22Rv1 (cell line): ENCODE results near the gene PELI1.

ENCODE experiments used
- H3K27ac ChIP-seq: fragments of 450-650 bp; 2 replicates; pipeline ENCODE4 v1.5.1; 2017
- ZFX ChIP-seq: fragments of 450-650 bp; IDR thresholded peaks from 2 replicates; pipeline ENCODE4 v1.6.1; 2017; ENCODE audit warnings: antibody characterized with exemption, borderline replicate concordance
- TF ChIP-seq, protein P1 (sequence below): fragments of 450-650 bp; IDR thresholded peaks from 2 replicates; pipeline ENCODE4 v1.5.1; 2017; ENCODE audit warnings: mild to moderate bottlenecking

The PELI1 gene

DNA sequence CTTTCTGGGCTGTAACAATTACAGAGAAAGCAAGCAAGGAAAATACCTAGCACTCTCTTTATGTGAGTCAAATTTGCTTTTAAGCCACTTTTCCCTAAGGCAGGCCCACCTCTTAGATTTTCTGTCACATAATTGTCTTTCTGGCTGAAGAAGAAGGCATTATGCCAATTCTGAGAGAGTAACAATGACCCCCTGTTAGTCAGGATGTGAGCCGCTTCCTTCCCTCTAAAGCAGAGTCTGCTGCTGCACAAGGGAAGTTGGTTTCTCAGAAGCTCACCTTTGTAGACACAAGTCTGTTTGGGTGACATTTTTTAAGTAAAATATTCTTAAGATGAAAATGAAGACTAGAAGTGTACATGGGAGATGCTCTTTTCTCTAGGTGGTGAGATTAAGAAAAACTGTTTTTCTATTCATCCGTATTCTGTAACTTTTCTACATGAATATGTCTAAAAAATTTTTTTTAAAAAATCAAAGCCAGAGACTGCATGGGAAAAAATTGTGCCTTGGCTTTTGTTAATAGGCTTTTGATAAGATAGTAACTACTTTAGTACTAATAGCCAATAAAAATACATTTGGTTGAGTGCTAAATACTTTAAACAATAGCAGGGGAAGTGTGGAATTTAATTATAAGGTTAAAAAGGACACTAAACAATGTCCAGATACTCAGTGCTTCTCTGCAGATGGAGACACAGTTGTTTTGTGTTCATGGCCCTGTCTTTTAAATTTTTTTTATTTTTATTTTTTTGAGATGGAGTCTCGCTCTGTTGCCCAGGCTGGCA is 91.6 kb downstream of the PELI1 start:
- H3K27ac ChIP-seq: no peak overlapping the region
- TF ChIP-seq, protein P1, sequence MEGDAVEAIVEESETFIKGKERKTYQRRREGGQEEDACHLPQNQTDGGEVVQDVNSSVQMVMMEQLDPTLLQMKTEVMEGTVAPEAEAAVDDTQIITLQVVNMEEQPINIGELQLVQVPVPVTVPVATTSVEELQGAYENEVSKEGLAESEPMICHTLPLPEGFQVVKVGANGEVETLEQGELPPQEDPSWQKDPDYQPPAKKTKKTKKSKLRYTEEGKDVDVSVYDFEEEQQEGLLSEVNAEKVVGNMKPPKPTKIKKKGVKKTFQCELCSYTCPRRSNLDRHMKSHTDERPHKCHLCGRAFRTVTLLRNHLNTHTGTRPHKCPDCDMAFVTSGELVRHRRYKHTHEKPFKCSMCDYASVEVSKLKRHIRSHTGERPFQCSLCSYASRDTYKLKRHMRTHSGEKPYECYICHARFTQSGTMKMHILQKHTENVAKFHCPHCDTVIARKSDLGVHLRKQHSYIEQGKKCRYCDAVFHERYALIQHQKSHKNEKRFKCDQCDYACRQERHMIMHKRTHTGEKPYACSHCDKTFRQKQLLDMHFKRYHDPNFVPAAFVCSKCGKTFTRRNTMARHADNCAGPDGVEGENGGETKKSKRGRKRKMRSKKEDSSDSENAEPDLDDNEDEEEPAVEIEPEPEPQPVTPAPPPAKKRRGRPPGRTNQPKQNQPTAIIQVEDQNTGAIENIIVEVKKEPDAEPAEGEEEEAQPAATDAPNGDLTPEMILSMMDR: no peak
- TF ChIP-seq ZFX: no peak

DNA sequence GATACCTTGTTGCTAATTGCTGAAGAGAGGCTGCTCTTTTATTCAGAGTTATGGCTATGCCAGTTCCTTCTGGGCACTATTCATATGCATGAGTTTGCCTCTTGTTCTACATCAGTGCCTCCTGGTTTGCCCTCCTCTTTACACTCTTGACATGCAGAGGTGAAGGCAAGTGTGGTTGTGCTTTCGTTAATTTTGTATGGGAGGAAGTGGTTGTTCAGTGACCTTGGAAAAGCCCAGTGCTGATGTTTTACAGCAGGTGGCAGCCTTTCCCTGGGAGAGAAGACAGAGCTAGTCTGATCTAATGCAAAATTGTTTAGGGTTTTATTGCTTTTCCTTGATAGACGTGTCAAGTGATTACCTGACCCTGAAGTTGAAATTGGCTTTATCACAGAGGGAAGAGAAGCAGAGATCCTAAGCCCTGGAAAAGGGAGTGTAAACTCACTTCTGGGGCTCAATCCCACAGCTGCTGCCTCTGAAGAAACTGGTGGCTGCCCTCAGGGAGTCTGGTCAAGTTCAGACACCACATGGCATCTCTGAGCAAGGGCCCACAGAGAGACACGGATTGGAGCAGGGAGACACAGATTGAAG is 94.5 kb downstream of the PELI1 start:
- TF ChIP-seq, protein P1: peak; percentile 84
- TF ChIP-seq ZFX: no peak
- no peak overlapping the region for H3K27ac ChIP-seq

DNA sequence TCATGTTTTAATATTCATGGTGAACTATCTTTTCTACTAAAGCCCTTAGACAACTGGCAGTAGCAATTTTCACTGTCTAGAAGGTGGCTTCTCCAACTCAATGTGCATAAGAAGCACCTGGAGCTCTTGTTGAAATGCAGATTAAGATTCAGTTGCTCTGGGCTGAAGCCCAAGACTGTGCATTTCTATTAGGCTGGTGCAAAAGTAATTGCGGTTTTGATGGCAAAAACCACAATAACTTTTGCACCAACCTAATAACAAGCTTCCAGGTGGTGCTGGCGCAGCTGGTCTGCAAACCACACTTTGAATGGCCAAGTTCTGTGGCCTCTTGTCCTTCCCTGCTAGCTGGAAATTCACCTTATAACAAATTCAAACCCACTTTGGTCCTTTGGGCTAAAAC is 98.3 kb downstream of the PELI1 start:
- no peak overlapping the region for H3K27ac ChIP-seq
- TF ChIP-seq, protein P1: no peak
- no peak for TF ChIP-seq ZFX
